ENCODE measurements around the gene CLDN3. TPM values are rescaled to one million over a fixed set of nuclear protein-coding genes. Genes with fewer than 3 reads are reported as not detected.
"Not testable (repeated sequence)": the region's sequence is repeated elsewhere in the genome, so short reads cannot be mapped to it uniquely, and the experiment has no call there.

The CLDN3 gene
- not detected in 2 replicates for total RNA-seq (2012; rRNA removed)

- Histone ChIP-seq H3K36me3 (ENCODE audit: insufficient read depth, low read length) (no peaks in the 10 kb centered on the region), H3K4me2 (ENCODE audit: low read length) (peak within 1 kb of the TSS; percentile 63), H3K27me3 (ENCODE audit: control insufficient read depth, insufficient read depth, low read length) (peaks cover 29% of the 10 kb centered on the region), H3K4me3 (ENCODE audit: low read length) (peak within 1 kb of the TSS; percentile 30), H3K9ac (ENCODE audit: low read depth, low read length) (no peak within 1 kb of the TSS), H3K9me3 (replicated peaks; ENCODE audit: low read length) (no peaks in the 10 kb centered on the region), H3K4me1 (ENCODE audit: control insufficient read depth, insufficient read depth, low read length) (peaks cover 12% of the 10 kb centered on the region)
These were observed at the start of gene CLDN3 for GRCh38 chr7:73770002-73770859. CLDN3 (minus strand) TSS chr7:73770270; CDS start chr7:73770049, 221 bp downstream.

GRCh38 chr7:73817121-73817520 is 47.1 kb upstream of the CLDN3 start:
- Histone ChIP-seq H3K4me1 (ENCODE audit: control insufficient read depth, insufficient read depth, low read length) (peaks cover under 1% of the 10 kb centered on the region), H3K4me3 (ENCODE audit: low read length) (no peak overlapping the region), H3K27me3 (ENCODE audit: control insufficient read depth, insufficient read depth, low read length) (no peaks in the 10 kb centered on the region), H3K36me3 (ENCODE audit: insufficient read depth, low read length) (no peaks in the 10 kb centered on the region), H3K9ac (ENCODE audit: low read depth, low read length) (no peak overlapping the region), H3K9me3 (replicated peaks; ENCODE audit: low read length) (no peaks in the 10 kb centered on the region), H3K4me2 (ENCODE audit: low read length) (no peak overlapping the region)

- Histone ChIP-seq H3K4me1 (ENCODE audit: control insufficient read depth, insufficient read depth, low read length) (no peaks in the 10 kb centered on the region), H3K9ac (ENCODE audit: low read depth, low read length) (no peak overlapping the region), H3K4me3 (ENCODE audit: low read length) (no peak overlapping the region), H3K36me3 (ENCODE audit: insufficient read depth, low read length) (no peaks in the 10 kb centered on the region), H3K9me3 (replicated peaks; ENCODE audit: low read length) (no peaks in the 10 kb centered on the region), H3K4me2 (ENCODE audit: low read length) (no peak overlapping the region), H3K27me3 (ENCODE audit: control insufficient read depth, insufficient read depth, low read length) (no peaks in the 10 kb centered on the region)
These were observed 45.4 kb upstream of the CLDN3 start for GRCh38 chr7:73815436-73815835.

- Histone ChIP-seq H3K4me3 (ENCODE audit: low read length) (no peak overlapping the region), H3K4me1 (ENCODE audit: control insufficient read depth, insufficient read depth, low read length) (no peaks in the 10 kb centered on the region), H3K27me3 (ENCODE audit: control insufficient read depth, insufficient read depth, low read length) (no peaks in the 10 kb centered on the region)
These were observed 42.9 kb upstream of the CLDN3 start for GRCh38 chr7:73812996-73813395.

GRCh38 chr7:73811760-73812168 is 41.7 kb upstream of the CLDN3 start:
- H3K4me2 ChIP-seq (ENCODE audit: low read length), result no peak overlapping the region
- H3K36me3 ChIP-seq (ENCODE audit: insufficient read depth, low read length), result no peaks in the 10 kb centered on the region
- H3K9ac ChIP-seq (ENCODE audit: low read depth, low read length), result no peak overlapping the region
- no peaks in the 10 kb centered on the region for H3K9me3 ChIP-seq (replicated peaks; ENCODE audit: low read length)
- H3K4me1 ChIP-seq (ENCODE audit: control insufficient read depth, insufficient read depth, low read length), result no peaks in the 10 kb centered on the region
- H3K27me3 ChIP-seq (ENCODE audit: control insufficient read depth, insufficient read depth, low read length), result no peaks in the 10 kb centered on the region
- no peak overlapping the region for H3K4me3 ChIP-seq (ENCODE audit: low read length)

More at GRCh38 chr7:73812996-73813395, 42.9 kb upstream of the CLDN3 start:
- H3K36me3 ChIP-seq (ENCODE audit: insufficient read depth, low read length), result no peaks in the 10 kb centered on the region
- no peak overlapping the region for H3K9ac ChIP-seq (ENCODE audit: low read depth, low read length)
- no peaks in the 10 kb centered on the region for H3K9me3 ChIP-seq (replicated peaks; ENCODE audit: low read length)
- H3K4me2 ChIP-seq (ENCODE audit: low read length), result no peak overlapping the region

- no peak overlapping the region for H3K9ac ChIP-seq (ENCODE audit: low read depth, low read length)
These were observed 40.9 kb upstream of the CLDN3 start for GRCh38 chr7:73810998-73811360.

GRCh38 chr7:73809467-73809951 is 39.4 kb upstream of the CLDN3 start:
- H3K4me3 ChIP-seq (ENCODE audit: low read length), result no peak overlapping the region
- H3K4me1 ChIP-seq (ENCODE audit: control insufficient read depth, insufficient read depth, low read length), result no peaks in the 10 kb centered on the region
- H3K27me3 ChIP-seq (ENCODE audit: control insufficient read depth, insufficient read depth, low read length), result no peaks in the 10 kb centered on the region
- H3K36me3 ChIP-seq (ENCODE audit: insufficient read depth, low read length), result no peaks in the 10 kb centered on the region
- no peak overlapping the region for H3K9ac ChIP-seq (ENCODE audit: low read depth, low read length)
- no peak overlapping the region for H3K4me2 ChIP-seq (ENCODE audit: low read length)
- H3K9me3 ChIP-seq (replicated peaks; ENCODE audit: low read length), result no peaks in the 10 kb centered on the region

More at GRCh38 chr7:73810998-73811360, 40.9 kb upstream of the CLDN3 start:
- Histone ChIP-seq H3K4me1 (ENCODE audit: control insufficient read depth, insufficient read depth, low read length) (no peaks in the 10 kb centered on the region), H3K9me3 (replicated peaks; ENCODE audit: low read length) (no peaks in the 10 kb centered on the region), H3K4me3 (ENCODE audit: low read length) (no peak overlapping the region), H3K27me3 (ENCODE audit: control insufficient read depth, insufficient read depth, low read length) (no peaks in the 10 kb centered on the region), H3K36me3 (ENCODE audit: insufficient read depth, low read length) (no peaks in the 10 kb centered on the region), H3K4me2 (ENCODE audit: low read length) (no peak overlapping the region)

GRCh38 chr7:73802459-73802858 is 32.4 kb upstream of the CLDN3 start:
- no peak overlapping the region for H3K4me3 ChIP-seq (ENCODE audit: low read length)
- H3K36me3 ChIP-seq (ENCODE audit: insufficient read depth, low read length), result no peaks in the 10 kb centered on the region
- no peak overlapping the region for H3K9ac ChIP-seq (ENCODE audit: low read depth, low read length)
- H3K9me3 ChIP-seq (replicated peaks; ENCODE audit: low read length), result no peaks in the 10 kb centered on the region
- H3K27me3 ChIP-seq (ENCODE audit: control insufficient read depth, insufficient read depth, low read length), result no peaks in the 10 kb centered on the region
- no peaks in the 10 kb centered on the region for H3K4me1 ChIP-seq (ENCODE audit: control insufficient read depth, insufficient read depth, low read length)
- H3K4me2 ChIP-seq (ENCODE audit: low read length), result no peak overlapping the region

- Histone ChIP-seq H3K9ac (ENCODE audit: low read depth, low read length) (no peak overlapping the region), H3K4me2 (ENCODE audit: low read length) (no peak overlapping the region), H3K9me3 (replicated peaks; ENCODE audit: low read length) (no peaks in the 10 kb centered on the region), H3K4me1 (ENCODE audit: control insufficient read depth, insufficient read depth, low read length) (no peaks in the 10 kb centered on the region), H3K36me3 (ENCODE audit: insufficient read depth, low read length) (no peaks in the 10 kb centered on the region), H3K27me3 (ENCODE audit: control insufficient read depth, insufficient read depth, low read length) (no peaks in the 10 kb centered on the region), H3K4me3 (ENCODE audit: low read length) (no peak overlapping the region)
These were observed 31.5 kb upstream of the CLDN3 start for GRCh38 chr7:73801577-73801976.

GRCh38 chr7:73799282-73800141 is 29.4 kb upstream of the CLDN3 start:
- no peaks in the 10 kb centered on the region for H3K36me3 ChIP-seq (ENCODE audit: insufficient read depth, low read length)
- H3K9me3 ChIP-seq (replicated peaks; ENCODE audit: low read length), result no peaks in the 10 kb centered on the region
- no peaks in the 10 kb centered on the region for H3K27me3 ChIP-seq (ENCODE audit: control insufficient read depth, insufficient read depth, low read length)
- H3K4me1 ChIP-seq (ENCODE audit: control insufficient read depth, insufficient read depth, low read length), result no peaks in the 10 kb centered on the region
- no peak overlapping the region for H3K4me2 ChIP-seq (ENCODE audit: low read length)
- H3K9ac ChIP-seq (ENCODE audit: low read depth, low read length), result no peak overlapping the region
- no peak overlapping the region for H3K4me3 ChIP-seq (ENCODE audit: low read length)

GRCh38 chr7:73797176-73797575 is 27.1 kb upstream of the CLDN3 start:
- H3K27me3 ChIP-seq (ENCODE audit: control insufficient read depth, insufficient read depth, low read length); H3K4me2 ChIP-seq (ENCODE audit: low read length); H3K9ac ChIP-seq (ENCODE audit: low read depth, low read length); H3K4me1 ChIP-seq (ENCODE audit: control insufficient read depth, insufficient read depth, low read length); H3K9me3 ChIP-seq (replicated peaks; ENCODE audit: low read length); H3K4me3 ChIP-seq (ENCODE audit: low read length); H3K36me3 ChIP-seq (ENCODE audit: insufficient read depth, low read length): not testable (repeated sequence)

Data from skeletal muscle satellite cell (primary cell).